CD4-positive, alpha-beta memory T cell (primary cell): ENCODE data around the gene COL5A1. TPM values are rescaled to one million over a fixed set of nuclear protein-coding genes. Genes with fewer than 3 reads are reported as not detected.

Experiments used
- CTCF ChIA-PET: fragments of 350-600 bp; sonication (Branson Sonifier 250); formaldehyde crosslinking; loops from one replicate; lab custom pipeline; 2021; ENCODE audit warnings: inconsistent platforms; ENCODE audit not compliant: partially characterized antibody; lab: Charles Lee
- POLR2A ChIA-PET: fragments of 350-600 bp; sonication (Branson Sonifier 250); formaldehyde crosslinking; loops from one replicate; lab custom pipeline; 2021; ENCODE audit not compliant: partially characterized antibody; lab: Charles Lee
- DNase-seq, 5 donors: peaks; one replicate each; pipeline versions ENCODE4 v3.0.0 to v3.0.0-alpha.2; 2020 to 2022; ENCODE audit warnings: mixed read lengths in 1 of 5
- H3K27ac ChIP-seq: one replicate; pipeline ENCODE4 v1.7.0; 2013; ENCODE audit warnings: low read depth, low read length
- H3K27me3 ChIP-seq: 2 replicates; pipeline ENCODE4 v1.7.0; 2013; ENCODE audit warnings: mild to moderate bottlenecking, low read length, moderate library complexity; ENCODE audit not compliant: insufficient read depth
- H3K36me3 ChIP-seq: 2 replicates; pipeline ENCODE4 v1.7.0; 2013; ENCODE audit warnings: mild to moderate bottlenecking, low read length, moderate library complexity; ENCODE audit not compliant: insufficient read depth
- H3K4me1 ChIP-seq: 2 replicates; pipeline ENCODE4 v1.7.0; 2013; ENCODE audit warnings: mild to moderate bottlenecking, low read length, moderate library complexity; ENCODE audit not compliant: insufficient read depth
- H3K4me3 ChIP-seq, 2 donors: one replicate each; pipeline ENCODE4 v1.7.0; 2013; ENCODE audit warnings: low read length in 2 of 2, mild to moderate bottlenecking in 1 of 2
- H3K9me3 ChIP-seq, 2 donors: one replicate each; pipeline ENCODE4 v1.7.0; 2013; ENCODE audit warnings: low read length in 2 of 2, control low read depth in 1 of 2; ENCODE audit not compliant: control insufficient read depth in 1 of 2
- H3K27ac Mint-ChIP-seq, 7 donors: one replicate each; pipeline ENCODE4 v1.8.0; 2020 to 2021; ENCODE audit warnings: mixed read lengths in 7 of 7, mild to moderate bottlenecking in 6 of 7, inconsistent platforms in 3 of 7, moderate library complexity in 3 of 7
- H3K27me3 Mint-ChIP-seq, 2 donors: one replicate each; pipeline ENCODE4 v1.8.0; 2020 to 2021; ENCODE audit warnings: mixed read lengths in 2 of 2
- H3K36me3 Mint-ChIP-seq, 2 donors: one replicate each; pipeline ENCODE4 v1.8.0; 2020 to 2021; ENCODE audit warnings: mixed read lengths in 2 of 2, inconsistent platforms in 1 of 2, mild to moderate bottlenecking in 1 of 2
- H3K4me1 Mint-ChIP-seq, 4 donors: one replicate each; pipeline ENCODE4 v1.8.0; 2020 to 2021; ENCODE audit warnings: mixed read lengths in 4 of 4, mild to moderate bottlenecking in 1 of 4
- H3K4me3 Mint-ChIP-seq, 8 donors: one replicate each; pipeline ENCODE4 v1.8.0; 2020 to 2021; ENCODE audit warnings: mixed read lengths in 8 of 8, mild to moderate bottlenecking in 7 of 8, moderate library complexity in 6 of 8, inconsistent platforms in 3 of 8
- H3K9me3 Mint-ChIP-seq, 8 donors: one replicate each; pipeline ENCODE4 v1.8.0; 2020 to 2021; ENCODE audit warnings: mixed read lengths in 8 of 8, mild to moderate bottlenecking in 5 of 8, inconsistent platforms in 3 of 8, moderate library complexity in 1 of 8
- intact Hi-C: fragments of 100-400 bp; cut with micrococcal nuclease; formaldehyde crosslinking; loops from one replicate; pipeline ENCODE4 v1.15.1; 2023
- polyA plus RNA-seq, 2 donors: library from polyadenylated mRNA; unstranded; fragments of 300-500 nt; fragmentation: Illumina TruSeq; gene quantifications; one replicate each; pipeline ENCODE4 v1.2.3, GENCODE V29; 2021
- total RNA-seq, 2 experiments: library from RNA; stranded (reverse); gene quantifications; one replicate each; pipeline ENCODE4 v1.2.3, GENCODE V29; 2021

COL5A1 gene
- total and polyA plus RNA-seq, 4 experiments from 2014 or later, result 0.36 to 1.6 (median 1.5) TPM; not detected in 1

GRCh38 chr9:134776080-134776796 lies 134.6 kb downstream of the COL5A1 start:
- Histone ChIP-seq H3K36me3 (no peaks in the 10 kb centered on the region), H3K27me3 (no peaks in the 10 kb centered on the region), H3K4me1 (no peaks in the 10 kb centered on the region), H3K4me3 (no peak overlapping the region), H3K27ac (no peak overlapping the region), H3K9me3 (no peaks in the 10 kb centered on the region)
- CTCF ChIA-PET, result no interaction called here
- DNase-seq, result no peak
- Mint-ChIP-seq H3K4me1 (no peaks in the 10 kb centered on the region), H3K4me3 (no peak overlapping the region), H3K27ac (no peak overlapping the region), H3K27me3 (peaks cover 1 to 5% of the 10 kb centered on the region in 2 donors), H3K36me3 (no peaks in the 10 kb centered on the region), H3K9me3 (no peaks in the 10 kb centered on the region)
- POLR2A ChIA-PET, result no interaction called here
- intact Hi-C loops, result no loop called here

- Mint-ChIP-seq H3K4me1 (no peaks in the 10 kb centered on the region), H3K27ac (no peak overlapping the region), H3K36me3 (no peaks in the 10 kb centered on the region), H3K27me3 (peaks cover 0 to 1% of the 10 kb centered on the region in 2 donors), H3K9me3 (no peaks in the 10 kb centered on the region), H3K4me3 (no peak overlapping the region)
- Histone ChIP-seq H3K9me3 (no peaks in the 10 kb centered on the region), H3K27ac (no peak overlapping the region), H3K4me3 (no peak overlapping the region), H3K27me3 (no peaks in the 10 kb centered on the region), H3K4me1 (no peaks in the 10 kb centered on the region), H3K36me3 (no peaks in the 10 kb centered on the region)
- intact Hi-C loops, result no loop called here
- no peak for DNase-seq
- CTCF ChIA-PET, result no interaction called here
- POLR2A ChIA-PET, result no interaction called here
These were observed 135.6 kb downstream of the COL5A1 start for GRCh38 chr9:134777153-134777552.

GRCh38 chr9:134778156-134778555 lies 136.6 kb downstream of the COL5A1 start:
- ChIA-PET CTCF (no interaction called here), POLR2A (no interaction called here)
- H3K27ac ChIP-seq, result no peak overlapping the region
- H3K27me3 Mint-ChIP-seq, result peaks cover under 1 to 1% of the 10 kb centered on the region in 2 donors
- H3K27me3 ChIP-seq, result no peaks in the 10 kb centered on the region
- H3K27ac Mint-ChIP-seq, result no peak overlapping the region
- DNase-seq, result no peak
- no peaks in the 10 kb centered on the region for H3K4me1 ChIP-seq
- no peaks in the 10 kb centered on the region for H3K9me3 Mint-ChIP-seq
- intact Hi-C loops, result no loop called here
- H3K4me3 ChIP-seq, result no peak overlapping the region
- no peaks in the 10 kb centered on the region for H3K4me1 Mint-ChIP-seq
- no peaks in the 10 kb centered on the region for H3K36me3 Mint-ChIP-seq
- no peaks in the 10 kb centered on the region for H3K36me3 ChIP-seq
- no peak overlapping the region for H3K4me3 Mint-ChIP-seq
- no peaks in the 10 kb centered on the region for H3K9me3 ChIP-seq

DNA sequence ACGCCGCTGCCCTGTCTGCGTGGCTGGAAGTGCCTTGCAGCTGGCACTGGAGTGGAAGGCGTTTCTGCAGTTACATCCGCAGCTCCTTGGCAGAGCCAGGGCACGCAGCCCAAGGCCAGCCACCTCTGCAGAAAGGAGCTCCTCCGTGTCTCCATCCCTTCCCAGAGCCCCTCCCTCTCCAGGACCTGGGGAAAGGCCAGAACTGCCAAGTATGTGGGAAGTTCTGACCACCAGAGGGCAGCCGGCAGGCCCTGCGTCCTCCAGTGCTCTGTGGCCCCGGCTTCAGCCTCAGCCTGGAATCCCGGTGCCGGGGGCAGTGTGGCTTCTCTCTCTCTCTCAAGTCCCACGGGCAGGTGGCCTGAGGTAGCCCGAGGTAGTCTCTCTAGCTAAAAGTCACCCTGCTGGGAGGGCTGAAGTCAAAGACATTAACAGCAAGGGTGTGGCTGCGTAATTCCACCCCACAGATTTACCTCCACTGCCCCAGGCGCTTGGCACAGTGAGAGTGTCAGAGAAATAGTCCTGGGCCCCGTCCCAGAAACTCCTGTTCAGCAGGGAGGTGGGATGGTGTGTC lies 137.3 kb downstream of the COL5A1 start:
- no peak overlapping the region for H3K4me3 Mint-ChIP-seq
- CTCF ChIA-PET, result no interaction called here

DNA sequence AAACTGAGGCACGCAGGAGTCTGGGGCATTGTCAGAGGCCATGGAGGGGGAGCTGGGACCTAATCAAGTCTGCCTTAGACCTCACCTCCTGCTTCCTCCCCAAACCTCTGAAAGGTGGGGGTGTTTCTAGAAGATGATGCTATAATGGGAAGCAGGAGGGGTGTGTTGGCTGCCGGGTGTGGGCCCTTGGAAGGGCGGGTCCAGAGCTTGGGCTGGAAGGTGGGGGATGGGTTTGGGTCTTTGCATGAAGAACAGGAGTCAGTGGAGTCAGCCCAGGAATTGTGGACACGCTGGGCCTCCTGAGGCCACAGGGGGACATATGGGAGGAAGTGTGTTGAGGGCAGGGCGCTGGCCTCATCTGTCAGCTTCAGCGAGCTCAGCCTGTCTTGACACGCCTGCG lies 138.0 kb downstream of the COL5A1 start:
- no peak overlapping the region for H3K4me3 ChIP-seq
- POLR2A ChIA-PET, result no interaction called here

More for the DNA sequence above, 137.3 kb downstream of the COL5A1 start:
- POLR2A ChIA-PET, result no interaction called here
- H3K36me3 ChIP-seq, result no peaks in the 10 kb centered on the region
- no peak overlapping the region for H3K27ac Mint-ChIP-seq
- H3K4me1 Mint-ChIP-seq, result no peaks in the 10 kb centered on the region
- no peaks in the 10 kb centered on the region for H3K4me1 ChIP-seq
- no peaks in the 10 kb centered on the region for H3K9me3 ChIP-seq
- no peaks in the 10 kb centered on the region for H3K9me3 Mint-ChIP-seq
- no peaks in the 10 kb centered on the region for H3K36me3 Mint-ChIP-seq
- no peaks in the 10 kb centered on the region for H3K27me3 ChIP-seq
- intact Hi-C loops, result no loop called here
- peaks cover 1 to 3% of the 10 kb centered on the region in 2 donors for H3K27me3 Mint-ChIP-seq
- no peak for DNase-seq
- H3K4me3 ChIP-seq, result no peak overlapping the region
- no peak overlapping the region for H3K27ac ChIP-seq

GRCh38 chr9:134781591-134782302 lies 140.1 kb downstream of the COL5A1 start:
- DNase-seq, result no peak
- ChIA-PET CTCF (no interaction called here), POLR2A (no interaction called here)
- H3K27ac Mint-ChIP-seq, result no peak overlapping the region
- peaks cover 1 to 4% of the 10 kb centered on the region in 2 donors for H3K27me3 Mint-ChIP-seq
- no peaks in the 10 kb centered on the region for H3K9me3 ChIP-seq
- no peak overlapping the region for H3K4me3 ChIP-seq
- H3K4me3 Mint-ChIP-seq, result no peak overlapping the region
- no peaks in the 10 kb centered on the region for H3K9me3 Mint-ChIP-seq
- H3K36me3 ChIP-seq, result no peaks in the 10 kb centered on the region
- no peaks in the 10 kb centered on the region for H3K4me1 Mint-ChIP-seq
- H3K27me3 ChIP-seq, result no peaks in the 10 kb centered on the region
- intact Hi-C loops, result no loop called here
- H3K4me1 ChIP-seq, result no peaks in the 10 kb centered on the region
- no peaks in the 10 kb centered on the region for H3K36me3 Mint-ChIP-seq
- H3K27ac ChIP-seq, result no peak overlapping the region

More for the DNA sequence above, 138.0 kb downstream of the COL5A1 start:
- DNase-seq, result no peak
- H3K27ac Mint-ChIP-seq, result no peak overlapping the region
- no peak overlapping the region for H3K4me3 Mint-ChIP-seq
- Histone ChIP-seq H3K36me3 (no peaks in the 10 kb centered on the region), H3K4me1 (no peaks in the 10 kb centered on the region), H3K27me3 (no peaks in the 10 kb centered on the region), H3K9me3 (no peaks in the 10 kb centered on the region), H3K27ac (no peak overlapping the region)
- no peaks in the 10 kb centered on the region for H3K36me3 Mint-ChIP-seq
- H3K9me3 Mint-ChIP-seq, result no peaks in the 10 kb centered on the region
- peaks cover 1 to 3% of the 10 kb centered on the region in 2 donors for H3K27me3 Mint-ChIP-seq
- intact Hi-C loops, result no loop called here
- CTCF ChIA-PET, result no interaction called here
- H3K4me1 Mint-ChIP-seq, result no peaks in the 10 kb centered on the region

GRCh38 chr9:134782921-134783698 lies 141.5 kb downstream of the COL5A1 start:
- Histone ChIP-seq H3K4me1 (no peaks in the 10 kb centered on the region), H3K36me3 (no peaks in the 10 kb centered on the region), H3K9me3 (no peaks in the 10 kb centered on the region), H3K27ac (no peak overlapping the region), H3K4me3 (no peak overlapping the region), H3K27me3 (no peaks in the 10 kb centered on the region)
- Mint-ChIP-seq H3K27ac (no peak overlapping the region), H3K9me3 (no peaks in the 10 kb centered on the region), H3K36me3 (no peaks in the 10 kb centered on the region), H3K27me3 (peaks cover 1 to 4% of the 10 kb centered on the region in 2 donors), H3K4me3 (no peak overlapping the region), H3K4me1 (no peaks in the 10 kb centered on the region)
- CTCF ChIA-PET, result no interaction called here
- intact Hi-C loops, result no loop called here
- no peak for DNase-seq
- POLR2A ChIA-PET, result no interaction called here
